ENCODE data around the gene SPATA18. TPM values are rescaled to one million over a fixed set of nuclear protein-coding genes. Genes with fewer than 3 reads are reported as not detected.
"Not testable (repeated sequence)": the region's sequence is repeated elsewhere in the genome, so short reads cannot be mapped to it uniquely, and the experiment has no call there.

The SPATA18 gene
- total RNA-seq, 4 donors from 2014 or later: 3.0 to 11.2 (median 7.9) TPM

DNA sequence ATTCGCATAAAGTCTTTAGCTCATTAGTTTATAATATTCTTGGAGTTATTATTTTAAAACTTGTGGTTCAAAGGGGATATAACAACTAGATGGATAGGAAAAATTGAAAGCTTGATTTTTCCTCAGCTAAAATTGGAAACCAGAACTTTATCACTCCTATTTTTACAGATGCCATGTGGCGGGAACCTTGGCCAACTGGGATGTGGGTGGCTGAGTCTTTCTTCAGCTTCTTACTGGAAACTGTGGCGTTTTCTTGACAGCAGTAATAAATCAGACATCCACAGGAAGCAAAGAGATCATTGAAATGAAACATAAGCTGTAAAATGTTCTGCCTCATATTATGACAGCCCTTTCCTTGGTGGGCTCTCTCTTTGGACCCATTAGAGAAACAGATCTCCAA lies 84.1 kb downstream of the SPATA18 start:
- no peaks in the 10 kb centered on the region for H3K27me3 ChIP-seq
- no peak overlapping the region for H3K27ac ChIP-seq
- H3K9me3 ChIP-seq: no peaks in the 10 kb centered on the region
- intact Hi-C loops (cut with DNase I; ENCODE audit: low total_unique reads) (no loop called here), in situ Hi-C loops (cut with MboI; ENCODE audit: low pct_ligation_motif_present in 1 of 4, low pct_unique_long_range_greater_than_20kb in 1 of 4, low sequenced_read_pairs in 3 of 4) (no loop called here)
- H3K36me3 ChIP-seq: no peaks in the 10 kb centered on the region
- H3K4me3 ChIP-seq: no peak overlapping the region
- H3K4me1 ChIP-seq: no peaks in the 10 kb centered on the region
- WGBS, 2 donors (ENCODE audit: low coverage in 1 of 2): 64 to 70% methylated on average over 3 of the region's 3 CpGs
- TF ChIP-seq EP300 (IDR thresholded peaks at IDR 0.05; ENCODE audit: low read depth) (no peak), POLR2AphosphoS5 (IDR thresholded peaks at IDR 0.05) (no peak)
- DNase-seq: no peak

DNA sequence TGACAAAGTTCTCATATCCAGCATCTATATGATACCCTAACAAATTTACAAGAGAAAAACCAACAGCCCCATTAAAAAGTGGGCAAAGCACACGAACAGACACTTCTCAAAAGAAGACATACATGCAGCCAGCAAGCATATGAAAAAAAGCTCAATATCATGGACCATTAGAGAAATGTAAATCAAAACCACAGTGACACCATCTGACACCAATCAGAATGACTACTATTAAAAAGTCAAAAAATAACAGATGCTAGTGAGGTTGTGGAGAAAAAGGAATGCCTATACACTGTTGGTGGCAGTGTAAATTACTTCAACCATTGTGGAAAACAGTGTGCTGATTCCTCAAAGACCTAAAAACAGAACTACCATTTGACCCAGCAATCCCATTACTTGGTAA lies 86.0 kb downstream of the SPATA18 start:
- H3K36me3 ChIP-seq; H3K27ac ChIP-seq; H3K27me3 ChIP-seq; in situ Hi-C loops (cut with MboI; ENCODE audit: low pct_ligation_motif_present in 1 of 4, low pct_unique_long_range_greater_than_20kb in 1 of 4, low sequenced_read_pairs in 3 of 4); DNase-seq; H3K4me1 ChIP-seq; H3K4me3 ChIP-seq; H3K9me3 ChIP-seq; intact Hi-C loops (cut with DNase I; ENCODE audit: low total_unique reads): not testable (repeated sequence)
- 0 to 14% methylated on average over 1 of the region's 1 CpG for WGBS, 2 donors (ENCODE audit: low coverage in 1 of 2)

GRCh38 chr4:52142816-52143215 lies 91.7 kb downstream of the SPATA18 start:
- no peaks in the 10 kb centered on the region for H3K9me3 ChIP-seq
- H3K27ac ChIP-seq: no peak overlapping the region
- H3K36me3 ChIP-seq: no peaks in the 10 kb centered on the region
- in situ Hi-C loops (cut with MboI; ENCODE audit: low pct_ligation_motif_present in 1 of 4, low pct_unique_long_range_greater_than_20kb in 1 of 4, low sequenced_read_pairs in 3 of 4): no loop called here
- no peaks in the 10 kb centered on the region for H3K27me3 ChIP-seq
- DNase-seq: no peak
- WGBS, 2 donors (ENCODE audit: low coverage in 1 of 2): 43 to 54% methylated on average over 2 of the region's 2 CpGs
- no peak overlapping the region for H3K4me3 ChIP-seq
- TF ChIP-seq POLR2AphosphoS5 (IDR thresholded peaks at IDR 0.05): no peak
- no peak for TF ChIP-seq EP300 (IDR thresholded peaks at IDR 0.05; ENCODE audit: low read depth)
- no peak for TF ChIP-seq POLR2A (IDR thresholded peaks at IDR 0.05)
- TF ChIP-seq CTCF (IDR thresholded peaks at IDR 0.05): no peak
- intact Hi-C loops (cut with DNase I; ENCODE audit: low total_unique reads): no loop called here
- no peaks in the 10 kb centered on the region for H3K4me1 ChIP-seq

GRCh38 chr4:52143815-52144214 lies 92.7 kb downstream of the SPATA18 start:
- TF ChIP-seq POLR2AphosphoS5 (IDR thresholded peaks at IDR 0.05): no peak
- no peak for TF ChIP-seq EP300 (IDR thresholded peaks at IDR 0.05; ENCODE audit: low read depth)
- no peak for TF ChIP-seq POLR2A (IDR thresholded peaks at IDR 0.05)
- TF ChIP-seq CTCF (IDR thresholded peaks at IDR 0.05): no peak
- Histone ChIP-seq H3K4me3 (no peak overlapping the region), H3K9me3 (no peaks in the 10 kb centered on the region), H3K4me1 (no peaks in the 10 kb centered on the region), H3K36me3 (no peaks in the 10 kb centered on the region), H3K27ac (no peak overlapping the region), H3K27me3 (no peaks in the 10 kb centered on the region)
- in situ Hi-C loops (cut with MboI; ENCODE audit: low pct_ligation_motif_present in 1 of 4, low pct_unique_long_range_greater_than_20kb in 1 of 4, low sequenced_read_pairs in 3 of 4) (no loop called here), intact Hi-C loops (cut with DNase I; ENCODE audit: low total_unique reads) (no loop called here)
- DNase-seq: no peak
- 60 to 78% methylated on average over 3 of the region's 3 CpGs for WGBS, 2 donors (ENCODE audit: low coverage in 1 of 2)

- Histone ChIP-seq H3K4me3 (no peak overlapping the region), H3K36me3 (no peaks in the 10 kb centered on the region), H3K27ac (no peak overlapping the region), H3K4me1 (no peaks in the 10 kb centered on the region), H3K9me3 (no peaks in the 10 kb centered on the region), H3K27me3 (no peaks in the 10 kb centered on the region)
- WGBS, 2 donors (ENCODE audit: low coverage in 1 of 2): 65 to 83% methylated on average over 5 to 7 of the region's 7 CpGs
- no peak for DNase-seq
- in situ Hi-C loops (cut with MboI; ENCODE audit: low pct_ligation_motif_present in 1 of 4, low pct_unique_long_range_greater_than_20kb in 1 of 4, low sequenced_read_pairs in 3 of 4): no loop called here
- TF ChIP-seq CTCF (IDR thresholded peaks at IDR 0.05): no peak
- TF ChIP-seq POLR2A (IDR thresholded peaks at IDR 0.05): no peak
- no peak for TF ChIP-seq POLR2AphosphoS5 (IDR thresholded peaks at IDR 0.05)
- TF ChIP-seq EP300 (IDR thresholded peaks at IDR 0.05; ENCODE audit: low read depth): no peak
- intact Hi-C loops (cut with DNase I; ENCODE audit: low total_unique reads): no loop called here
These were observed 93.3 kb downstream of the SPATA18 start for GRCh38 chr4:52144372-52144771.

Other genes starting within 250 kb of the SPATA18 start
- gene DCUN1D4, start 208.2 kb upstream of the SPATA18 start, total RNA-seq: 10 to 100 TPM; 25.1 to 66.4 (median 40.9) TPM
- 1 to 10 TPM; 4.6 to 9.2 (median 7.1) TPM for gene LRRC66, start 30.9 kb upstream of the SPATA18 start, total RNA-seq
- gene SGCB, start 13.0 kb upstream of the SPATA18 start, total RNA-seq: 10 to 100 TPM in 2 of 4 donors, 1 to 10 TPM in 2; 4.9 to 26.4 (median 15.7) TPM

Measured in transverse colon (tissue), 4 donors.